K562 (cell line): ENCODE results near the gene ZNF503. TPM values are rescaled to one million over a fixed set of nuclear protein-coding genes. Genes with fewer than 3 reads are reported as not detected.

Experiments
- ATAC-seq: fragments of 200-7000 bp; cut with Tn5 transposase; 3 replicates; pipeline ENCODE4 v1.9.1; 2020; ENCODE audit warnings: moderate library complexity
- BruUV-seq: library from RNA; stranded (reverse); fragments of 400-500 nt; replicated peaks from 2 replicates; lab custom pipeline; 2021; lab: Mats Ljungman, UMichigan
- CTCF ChIA-PET: fragments of 300-600 bp; formaldehyde crosslinking; extraction: SDS; loops from one replicate; lab custom pipeline; 2021; ENCODE audit warnings: low intra/inter-chr PET ratio; lab: Yijun Ruan, JAX
- POLR2A ChIA-PET: fragments of 300-600, 350-650 bp; sonication (Branson Sonifier 250); formaldehyde crosslinking; extraction: SDS; loops from one replicate; lab custom pipeline; 2021; ENCODE audit warnings: antibody characterized with exemption, inconsistent platforms; lab: Yijun Ruan, JAX
- DNase-seq, 4 experiments: peaks; one replicate each; pipeline versions ENCODE4 v3.0.0 to v3.0.0-alpha.2; 2011 to 2018; ENCODE audit warnings: low spot score in 3 of 4, mixed read lengths in 3 of 4; ENCODE audit errors: extremely low read depth in 1 of 4
- FAIRE-seq: peaks from 2 replicates; lab custom pipeline; 2011; peaks lifted over from hg19 to GRCh38; lab: Jason Lieb, UNC
- H2AFZ ChIP-seq: 2 replicates; pipeline ENCODE4 v1.6.0; 2011; ENCODE audit warnings: low read depth, low read length, control low read depth, inconsistent platforms
- H3K27ac ChIP-seq: fragments of 200-600 bp; 3 replicates; pipeline ENCODE4 v1.8.0; 2011; ENCODE audit warnings: low read depth, mild to moderate bottlenecking, control low read depth, inconsistent platforms, low read length, moderate library complexity, mixed read lengths; ENCODE audit errors: extremely low read depth
- H3K27me3 ChIP-seq, 2 experiments: fragments of 300-600 bp in 1 of 2; 2 replicates in 1 of 2; 3 replicates in 1 of 2; pipeline versions ENCODE4 v1.6.0 to v1.8.0; 2011; ENCODE audit warnings: inconsistent platforms in 2 of 2, low read length in 2 of 2, mild to moderate bottlenecking in 1 of 2, mixed read lengths in 1 of 2, moderate library complexity in 1 of 2; ENCODE audit not compliant: control insufficient read depth in 2 of 2, insufficient read depth in 2 of 2
- H3K36me3 ChIP-seq: fragments of 300-600 bp; 3 replicates; pipeline ENCODE4 v1.8.0; 2011; ENCODE audit warnings: mild to moderate bottlenecking, low read length, inconsistent platforms; ENCODE audit not compliant: control insufficient read depth, insufficient read depth
- H3K4me1 ChIP-seq, 2 experiments: fragments of 200-600 bp in 1 of 2; replicated peaks in 1 of 2; 2 replicates in 1 of 2; 3 replicates in 1 of 2; pipeline versions ENCODE4 v1.5.1 to v1.8.0; 2011; ENCODE audit warnings: inconsistent platforms in 2 of 2, low read length in 2 of 2, mild to moderate bottlenecking in 1 of 2, mixed read lengths in 1 of 2, moderate library complexity in 1 of 2; ENCODE audit not compliant: control insufficient read depth in 2 of 2, insufficient read depth in 2 of 2
- H3K4me2 ChIP-seq: 2 replicates; pipeline ENCODE4 v1.6.1; 2011; ENCODE audit warnings: low read length, control low read depth, inconsistent platforms, mixed read lengths; ENCODE audit not compliant: insufficient read depth
- H3K4me3 ChIP-seq: fragments of 200-600 bp; sonication (generic), shearing (Covaris generic); 2 replicates; pipeline ENCODE4 v1.5.1; 2016; ENCODE audit warnings: control low read depth, inconsistent platforms
- H3K79me2 ChIP-seq: fragments of 200-600 bp; 3 replicates; pipeline ENCODE4 v1.8.0; 2011; ENCODE audit warnings: low read length, inconsistent platforms; ENCODE audit not compliant: control insufficient read depth, insufficient read depth
- H3K9ac ChIP-seq, 2 experiments: 2 replicates each; pipeline versions ENCODE4 v1.6.0 to v1.6.1; 2011; ENCODE audit warnings: low read depth in 2 of 2, low read length in 2 of 2, control low read depth in 1 of 2, inconsistent platforms in 1 of 2, mild to moderate bottlenecking in 1 of 2, mixed read lengths in 1 of 2; ENCODE audit not compliant: insufficient read depth in 1 of 2
- H3K9me1 ChIP-seq: one replicate; pipeline ENCODE4 v1.6.0; 2011; ENCODE audit warnings: inconsistent platforms, mild to moderate bottlenecking, low read length, moderate library complexity; ENCODE audit not compliant: control insufficient read depth, insufficient read depth
- H3K9me3 ChIP-seq: replicated peaks from 2 replicates; pipeline ENCODE4 v1.5.1; 2011; ENCODE audit warnings: low read depth, low read length, inconsistent platforms; ENCODE audit not compliant: control insufficient read depth, insufficient read depth
- H4K20me1 ChIP-seq: replicated peaks from 2 replicates; pipeline ENCODE4 v1.6.1; 2011; ENCODE audit warnings: low read length, inconsistent platforms, mixed read lengths; ENCODE audit not compliant: control insufficient read depth, insufficient read depth
- CC2D1A ChIP-seq: fragments of 450-650 bp; IDR thresholded peaks from 2 replicates; pipeline ENCODE4 v1.6.1; 2017; ENCODE audit warnings: mild to moderate bottlenecking
- HES1 ChIP-seq: fragments of 450-650 bp; IDR thresholded peaks from 2 replicates; pipeline ENCODE4 v1.6.1; 2016; ENCODE audit warnings: low read depth, mild to moderate bottlenecking, moderate library complexity
- PCBP1 ChIP-seq: fragments of 200-400 bp; formaldehyde crosslinking; IDR thresholded peaks from 2 replicates; pipeline ENCODE4 v1.6.1; 2018; ENCODE audit warnings: mild to moderate bottlenecking, low read depth, low read length; ENCODE audit not compliant: poor library complexity, severe bottlenecking
- ZNF717 ChIP-seq: fragments of 250-450 bp; sonication (Bioruptor Pico); IDR thresholded peaks from 2 replicates; pipeline ENCODE4 v1.5.0; 2021
- WGBS: fragments of 100-300 bp; shearing (Covaris generic); methylation state at CpG from one replicate; pipeline ENCODE4 v1.1.6; 2016; ENCODE audit warnings: low coverage, mixed read lengths; ENCODE audit not compliant: insufficient coverage; ENCODE audit errors: missing lambda C conversion rate; 5-methylcytosine and 5-hydroxymethylcytosine counted together
- in situ Hi-C: fragments of 300-500 bp; cut with MboI; formaldehyde crosslinking; loops from 4 replicates; pipeline ENCODE4 v1.15.0; 2018; ENCODE audit warnings: inconsistent platforms, mixed read lengths
- intact Hi-C: fragments of 100-400 bp; cut with micrococcal nuclease; formaldehyde crosslinking; loops from 2 replicates; pipeline ENCODE4 v1.14.2; 2022
- polyA plus RNA-seq, 8 experiments: library from polyadenylated mRNA; depleted of rRNA in 4 of 8; stranded (reverse) in 5 of 8; unstranded in 3 of 8; fragments of >200 nt; fragmentation: Nextera tagmentation in 2 of 8; fragmentation: Illumina TruSeq in 1 of 8; extraction: Ambion mirVana in 2 of 8; extraction: Trizol in 1 of 8; gene quantifications; 2 replicates each; pipeline versions ENCODE4 v1.2.1 to v1.2.3, GENCODE V29; 2011 to 2014; ENCODE audit warnings: inconsistent platforms in 1 of 8, missing spikeins in 1 of 8
- total RNA-seq, 7 experiments: library from RNA; depleted of rRNA in 6 of 7; stranded (reverse); fragments of >200 nt in 6 of 7; fragmentation: Illumina TruSeq in 2 of 7; extraction: Trizol in 2 of 7; gene quantifications; 2 replicates each; pipeline versions ENCODE4 v1.2.1 to v1.2.3, GENCODE V29; 2011 to 2021; ENCODE audit warnings: low replicate concordance in 1 of 7
- TF ChIP-seq, protein P1 (sequence below): fragments of 250-450 bp; sonication (Bioruptor Pico); IDR thresholded peaks from 2 replicates; pipeline ENCODE4 v1.4.0; 2020
- TF ChIP-seq, protein P2 (sequence below): sonication (generic); formaldehyde crosslinking; IDR thresholded peaks from 2 replicates; pipeline ENCODE4 v1.8.1; 2023; ENCODE audit warnings: mild to moderate bottlenecking, missing genetic modification reagents
- TF ChIP-seq, protein P3 (sequence below): IDR thresholded peaks from 3 replicates; pipeline ENCODE4 v1.6.1; 2011; ENCODE audit warnings: borderline replicate concordance, mild to moderate bottlenecking; ENCODE audit not compliant: insufficient read length, insufficient read depth

ZNF503 gene
- total and polyA plus RNA-seq, 9 of the 15 experiments (the other 6 are each of a cell fraction or from before 2014, with no cell fraction given), result not detected

- TF ChIP-seq, protein P1, sequence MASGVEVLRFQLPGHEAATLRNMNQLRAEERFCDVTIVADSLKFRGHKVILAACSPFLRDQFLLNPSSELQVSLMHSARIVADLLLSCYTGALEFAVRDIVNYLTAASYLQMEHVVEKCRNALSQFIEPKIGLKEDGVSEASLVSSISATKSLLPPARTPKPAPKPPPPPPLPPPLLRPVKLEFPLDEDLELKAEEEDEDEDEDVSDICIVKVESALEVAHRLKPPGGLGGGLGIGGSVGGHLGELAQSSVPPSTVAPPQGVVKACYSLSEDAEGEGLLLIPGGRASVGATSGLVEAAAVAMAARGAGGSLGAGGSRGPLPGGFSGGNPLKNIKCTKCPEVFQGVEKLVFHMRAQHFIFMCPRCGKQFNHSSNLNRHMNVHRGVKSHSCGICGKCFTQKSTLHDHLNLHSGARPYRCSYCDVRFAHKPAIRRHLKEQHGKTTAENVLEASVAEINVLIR (CRISPR knock-in tag), result no peak
- TF ChIP-seq, all 486 proteins: peak for 0
Measured at GRCh38 chr10:75405598-75406461, 4.3 kb upstream of the ZNF503 start (continued).

DNA sequence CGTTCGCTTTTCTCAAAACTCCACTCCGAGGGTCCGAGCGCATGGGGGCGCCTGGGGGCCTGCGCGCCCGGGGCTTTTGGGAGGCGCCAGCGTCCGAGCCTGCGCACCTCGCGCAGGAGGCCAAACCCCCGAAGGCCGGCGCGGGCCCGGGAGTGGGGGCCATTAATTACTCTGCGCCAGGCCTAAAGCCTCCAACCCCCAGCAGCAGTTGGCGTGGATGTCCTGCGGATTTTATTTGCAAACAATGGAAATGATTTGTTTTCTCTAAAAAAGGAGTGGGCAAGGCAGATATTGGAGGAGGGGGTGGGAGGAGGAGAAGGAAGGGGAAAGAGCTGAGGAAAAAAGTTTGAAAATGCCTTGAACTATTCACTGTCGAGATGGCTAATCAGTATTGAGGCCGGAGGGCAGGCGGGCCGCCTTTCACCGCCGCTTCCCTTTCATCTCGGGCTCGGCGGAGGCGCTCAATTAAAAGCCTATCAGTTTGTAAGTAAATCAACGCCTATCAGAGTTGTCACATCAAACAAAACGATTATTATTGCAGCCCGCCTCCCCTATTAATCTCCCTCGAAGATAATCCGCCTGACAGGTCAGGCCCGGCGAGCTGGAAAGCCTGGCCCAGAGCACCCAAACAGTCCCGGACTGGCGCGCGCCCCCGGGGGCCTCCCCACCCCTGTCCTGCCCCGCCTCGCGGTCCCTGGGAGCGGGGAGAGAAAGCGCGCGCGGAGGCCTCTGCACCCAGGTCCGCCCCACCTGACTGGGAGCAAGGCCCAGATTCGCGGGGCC, 3.4 kb upstream of the ZNF503 start:
- DNase-seq (no peak), ATAC-seq (no peak), FAIRE-seq (no peak)
- Histone ChIP-seq H3K4me1 (peaks cover 0 to 76% of the 10 kb centered on the region in 2 experiments; a peak in 3 of 5 replicates), H3K9me3 (no peaks in the 10 kb centered on the region), H3K4me2 (no peak overlapping the region), H3K9ac (no peak overlapping the region), H3K27ac (no peak overlapping the region), H2AFZ (no peak overlapping the region), H3K79me2 (no peaks in the 10 kb centered on the region), H3K36me3 (no peaks in the 10 kb centered on the region), H3K4me3 (no peak overlapping the region), H3K9me1 (no peaks in the 10 kb centered on the region), H4K20me1 (peaks cover 4% of the 10 kb centered on the region; the same call in 1 of the 2 replicates), H3K27me3 (peaks cover 64 to 85% of the 10 kb centered on the region in 2 experiments)
- BruUV-seq, result no TSS peak
- in situ Hi-C loops (no loop called here), intact Hi-C loops (loop anchor here (5.0 to 10.0 kb wide), 4 partner anchors 520 to 1580 kb away; no protein-coding TSS in a partner anchor)
- CTCF ChIA-PET, result no interaction called here
- 22% methylated on average over 47 of the region's 56 CpGs for WGBS
- POLR2A ChIA-PET, result interaction anchor here (0.6 kb wide), 1 partner anchor 20 kb away, joined by 3 read pairs; no protein-coding TSS in a partner anchor
- TF ChIP-seq CC2D1A, result no peak
- TF ChIP-seq, protein P2, sequence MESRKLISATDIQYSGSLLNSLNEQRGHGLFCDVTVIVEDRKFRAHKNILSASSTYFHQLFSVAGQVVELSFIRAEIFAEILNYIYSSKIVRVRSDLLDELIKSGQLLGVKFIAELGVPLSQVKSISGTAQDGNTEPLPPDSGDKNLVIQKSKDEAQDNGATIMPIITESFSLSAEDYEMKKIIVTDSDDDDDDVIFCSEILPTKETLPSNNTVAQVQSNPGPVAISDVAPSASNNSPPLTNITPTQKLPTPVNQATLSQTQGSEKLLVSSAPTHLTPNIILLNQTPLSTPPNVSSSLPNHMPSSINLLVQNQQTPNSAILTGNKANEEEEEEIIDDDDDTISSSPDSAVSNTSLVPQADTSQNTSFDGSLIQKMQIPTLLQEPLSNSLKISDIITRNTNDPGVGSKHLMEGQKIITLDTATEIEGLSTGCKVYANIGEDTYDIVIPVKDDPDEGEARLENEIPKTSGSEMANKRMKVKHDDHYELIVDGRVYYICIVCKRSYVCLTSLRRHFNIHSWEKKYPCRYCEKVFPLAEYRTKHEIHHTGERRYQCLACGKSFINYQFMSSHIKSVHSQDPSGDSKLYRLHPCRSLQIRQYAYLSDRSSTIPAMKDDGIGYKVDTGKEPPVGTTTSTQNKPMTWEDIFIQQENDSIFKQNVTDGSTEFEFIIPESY (CRISPR knock-in tag), result peak; percentile 25; the same call in 1 of the 2 replicates
- 0 out of 2 replicates have a peak, but pooled peaks have one; percentile 53 for TF ChIP-seq HES1
- TF ChIP-seq, protein P3, sequence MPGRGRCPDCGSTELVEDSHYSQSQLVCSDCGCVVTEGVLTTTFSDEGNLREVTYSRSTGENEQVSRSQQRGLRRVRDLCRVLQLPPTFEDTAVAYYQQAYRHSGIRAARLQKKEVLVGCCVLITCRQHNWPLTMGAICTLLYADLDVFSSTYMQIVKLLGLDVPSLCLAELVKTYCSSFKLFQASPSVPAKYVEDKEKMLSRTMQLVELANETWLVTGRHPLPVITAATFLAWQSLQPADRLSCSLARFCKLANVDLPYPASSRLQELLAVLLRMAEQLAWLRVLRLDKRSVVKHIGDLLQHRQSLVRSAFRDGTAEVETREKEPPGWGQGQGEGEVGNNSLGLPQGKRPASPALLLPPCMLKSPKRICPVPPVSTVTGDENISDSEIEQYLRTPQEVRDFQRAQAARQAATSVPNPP, result no peak
- no peak for TF ChIP-seq ZNF717
- peak; percentile 6 for TF ChIP-seq PCBP1
